Measurements from ENCODE around the gene TTLL4.

The TTLL4 gene

GRCh38 chr2:218785103-218785502 lies 74.5 kb downstream of the TTLL4 start:
- DNase-seq (ENCODE audit: low read depth), result no peak

GRCh38 chr2:218786133-218786532 lies 75.5 kb downstream of the TTLL4 start:
- DNase-seq (ENCODE audit: low read depth), result no peak

GRCh38 chr2:218788529-218789255 lies 78.1 kb downstream of the TTLL4 start:
- DNase-seq (ENCODE audit: low read depth), result no peak

- DNase-seq (ENCODE audit: low read depth), result no peak
These were observed 81.8 kb downstream of the TTLL4 start for GRCh38 chr2:218792433-218792832.

- DNase-seq (ENCODE audit: low read depth), result no peak
These were observed 86.1 kb downstream of the TTLL4 start for GRCh38 chr2:218796691-218797090.

GRCh38 chr2:218798767-218799504 lies 88.3 kb downstream of the TTLL4 start:
- no peak for DNase-seq (ENCODE audit: low read depth)

- no peak for DNase-seq (ENCODE audit: low read depth)
These were observed 89.4 kb downstream of the TTLL4 start for GRCh38 chr2:218799990-218800389.

GRCh38 chr2:218802386-218802994 lies 91.9 kb downstream of the TTLL4 start:
- no peak for DNase-seq (ENCODE audit: low read depth)

- DNase-seq (ENCODE audit: low read depth), result no peak
These were observed 94.2 kb downstream of the TTLL4 start for GRCh38 chr2:218804817-218805216.

Data from stimulated activated CD8-positive, alpha-beta memory T cell treated with anti-CD3 and anti-CD28 coated beads, Interleukin-15, amount 100 ng/mL, for 1 hour (primary cell).